HL-60/S4 treated with phorbol 12-myristate 13-acetate at 8.2 ng/mL for 4 days and 3 days (cell line): ENCODE data around the gene OR2AG2.

Experiments used
- in situ Hi-C: fragments of 300-500 bp; cut with MboI; formaldehyde crosslinking; loops from 2 replicates; pipeline ENCODE4 v1.15.0; 2022; ENCODE audit warnings: low sequenced_read_pairs

Gene OR2AG2

GRCh38 chr11:6742260-6742659, 29.5 kb downstream of the OR2AG2 start:
- in situ Hi-C loops, result no loop called here

DNA sequence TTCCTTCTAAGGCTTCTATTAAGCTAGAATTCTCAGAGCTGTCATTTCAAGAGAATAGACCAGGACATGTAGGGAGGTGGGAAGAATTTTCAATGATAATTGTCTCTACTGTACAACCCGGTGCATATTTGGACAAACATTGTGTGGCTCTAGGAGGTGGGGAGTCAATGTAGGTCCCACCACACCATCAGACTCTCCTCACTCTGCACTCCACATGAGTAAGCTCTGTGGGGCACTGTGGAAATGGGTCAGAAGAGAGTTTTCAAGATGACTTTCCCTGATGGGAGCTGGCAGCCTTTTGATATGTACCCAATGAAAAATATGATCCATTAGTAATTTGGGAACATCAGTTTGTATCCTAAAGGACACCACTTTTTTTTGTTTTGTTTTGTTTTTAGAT, 33.2 kb downstream of the OR2AG2 start:
- in situ Hi-C loops, result no loop called here

- in situ Hi-C loops, result no loop called here
Measured at GRCh38 chr11:6737872-6738466, 33.8 kb downstream of the OR2AG2 start.

GRCh38 chr11:6736495-6737121, 35.2 kb downstream of the OR2AG2 start:
- in situ Hi-C loops, result no loop called here

- in situ Hi-C loops, result no loop called here
Measured at GRCh38 chr11:6735306-6735705, 36.5 kb downstream of the OR2AG2 start.

DNA sequence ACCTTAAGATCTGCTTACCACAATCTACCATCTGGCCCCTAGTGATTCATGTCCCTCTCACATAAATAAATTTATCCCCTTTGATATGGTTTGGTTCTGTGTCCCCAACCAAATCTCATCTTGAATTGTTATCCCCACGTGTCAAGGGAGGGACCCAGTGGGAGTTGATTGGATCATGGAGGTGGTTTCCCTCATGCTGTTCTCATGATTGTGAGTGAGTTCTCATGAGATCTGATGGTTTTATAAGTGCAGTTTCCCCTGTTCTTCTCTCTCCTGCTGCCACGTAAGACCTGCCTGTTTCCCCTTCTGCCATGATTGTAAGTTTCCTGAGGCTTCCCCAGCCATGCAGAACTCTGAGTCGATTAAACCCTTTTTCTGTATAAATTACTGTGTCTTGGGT, 37.2 kb downstream of the OR2AG2 start:
- in situ Hi-C loops, result no loop called here

- in situ Hi-C loops, result no loop called here
Measured at GRCh38 chr11:6733326-6734275, 38.2 kb downstream of the OR2AG2 start.

DNA sequence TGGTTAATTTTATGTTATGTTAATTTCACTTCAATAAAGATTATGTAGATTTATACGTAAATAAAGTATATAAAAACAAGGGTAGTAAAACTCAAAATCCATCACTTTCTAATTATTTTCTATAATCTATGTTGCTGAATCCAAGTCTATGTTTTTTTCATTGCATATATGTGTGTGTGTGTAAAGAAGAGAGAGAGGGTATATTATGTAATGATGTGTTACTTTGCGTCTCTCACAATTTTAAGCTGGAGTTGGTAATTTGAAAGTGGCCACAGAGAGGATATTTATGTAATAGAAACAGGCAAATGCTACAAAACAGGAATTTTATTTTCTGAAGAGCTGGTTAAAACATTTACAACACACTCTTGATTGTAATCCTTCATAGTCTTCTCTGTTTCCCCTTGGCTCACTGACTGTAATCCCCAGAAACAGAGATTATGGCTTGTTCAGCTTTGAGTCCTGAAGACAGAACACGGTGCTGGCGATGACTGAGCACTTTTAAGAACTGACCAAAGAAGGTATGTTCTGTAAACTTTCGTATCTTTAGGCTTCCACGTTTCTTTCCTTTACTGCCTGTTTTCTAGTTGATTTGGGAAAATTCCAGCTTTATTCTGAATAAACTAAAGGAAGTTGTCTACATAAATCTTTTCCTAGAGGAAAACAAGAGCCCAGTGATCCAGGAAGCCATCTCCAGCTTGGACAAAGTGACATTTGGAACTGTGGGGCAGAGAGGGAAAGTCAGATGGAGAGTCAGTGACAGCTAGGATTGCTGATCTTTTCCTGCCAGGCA, 43.6 kb downstream of the OR2AG2 start:
- in situ Hi-C loops, result no loop called here

GRCh38 chr11:6725386-6725896, 46.3 kb downstream of the OR2AG2 start:
- in situ Hi-C loops, result no loop called here

GRCh38 chr11:6724013-6724412, 47.8 kb downstream of the OR2AG2 start:
- in situ Hi-C loops, result no loop called here

DNA sequence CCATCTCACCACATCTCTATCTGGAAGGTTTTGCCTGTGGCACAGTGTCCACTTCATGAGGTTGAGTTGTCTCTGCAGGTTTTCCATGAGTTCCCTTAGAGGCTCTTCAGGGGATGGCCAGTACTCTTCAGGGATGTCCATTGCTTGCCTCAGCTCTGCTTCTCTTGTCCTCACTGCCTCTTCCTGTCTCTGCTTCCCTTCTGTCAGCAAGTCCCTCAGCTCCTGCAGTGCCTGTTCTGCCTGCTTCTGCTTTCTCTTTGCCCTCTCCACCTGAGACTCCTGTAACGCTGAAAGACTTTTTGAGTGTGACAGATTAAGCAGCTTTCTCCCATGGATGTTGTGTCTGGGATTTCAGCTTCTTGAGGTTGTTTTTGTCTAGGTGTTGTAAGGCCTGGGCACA, 50.4 kb downstream of the OR2AG2 start:
- in situ Hi-C loops, result no loop called here

DNA sequence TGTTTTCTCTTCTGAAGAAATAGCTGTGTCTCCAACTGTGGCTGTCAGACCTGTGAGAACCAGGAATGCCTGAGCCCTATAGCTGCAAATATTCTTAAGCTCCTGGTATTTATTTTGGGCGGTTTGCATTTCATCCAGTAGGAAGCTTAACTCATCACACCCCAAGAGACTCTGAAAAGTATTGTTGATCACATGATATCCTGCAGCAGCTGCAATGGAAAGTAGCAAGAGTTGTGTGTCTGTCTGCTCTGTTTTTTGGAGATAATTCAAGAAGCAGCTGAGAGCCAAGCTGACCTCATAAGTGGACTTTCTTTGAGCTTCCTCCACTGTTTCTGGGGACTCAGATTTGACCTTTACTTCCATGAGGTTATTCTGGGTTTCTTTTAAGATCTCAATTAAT, 52.2 kb downstream of the OR2AG2 start:
- in situ Hi-C loops, result no loop called here

DNA sequence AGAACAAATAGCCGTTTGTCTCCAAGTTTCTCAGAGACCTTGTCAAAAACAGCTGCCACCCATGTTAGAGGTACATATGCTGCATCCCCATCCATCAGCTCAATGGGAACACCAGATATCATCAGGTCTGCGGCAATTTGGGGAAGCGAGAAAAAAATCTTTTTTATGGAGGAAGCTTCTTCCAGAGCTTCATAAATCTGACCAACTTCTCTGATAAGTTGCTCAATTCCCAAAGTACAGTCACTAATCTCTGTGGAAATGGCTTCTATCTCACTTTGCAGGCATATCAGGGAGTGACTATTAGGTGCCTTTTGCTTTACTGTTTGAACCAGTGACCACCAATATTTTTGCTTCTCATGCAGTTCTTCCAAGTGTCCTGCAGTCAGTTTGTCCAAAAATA, 54.4 kb downstream of the OR2AG2 start:
- in situ Hi-C loops, result no loop called here
